Loucy (cell line): ENCODE results near the gene NAV2.

Source experiments
- H2AFZ ChIP-seq: fragments of 200-600 bp; sonication (generic); 2 replicates; pipeline ENCODE4 v1.6.0; 2016; ENCODE audit warnings: antibody characterized with exemption, mild to moderate bottlenecking, low read length, moderate library complexity
- H3F3A ChIP-seq: fragments of 200-600 bp; 2 replicates; pipeline ENCODE4 v1.6.0; 2016; ENCODE audit warnings: antibody characterized with exemption, low read depth, mild to moderate bottlenecking
- H3K27me3 ChIP-seq: fragments of 200-600 bp; sonication (generic); 2 replicates; pipeline ENCODE4 v1.6.1; 2014; ENCODE audit warnings: low read length, mild to moderate bottlenecking; ENCODE audit not compliant: insufficient read depth, poor library complexity, severe bottlenecking
- H3K36me3 ChIP-seq: fragments of 200-600 bp; sonication (generic); 2 replicates; pipeline ENCODE4 v1.6.1; 2016; ENCODE audit warnings: low read length; ENCODE audit not compliant: insufficient read depth
- H3K4me1 ChIP-seq: fragments of 200-600 bp; sonication (generic); 2 replicates; pipeline ENCODE4 v1.5.1; 2014; ENCODE audit warnings: low read length, mild to moderate bottlenecking; ENCODE audit not compliant: insufficient read depth, poor library complexity, severe bottlenecking
- H3K4me2 ChIP-seq: fragments of 200-600 bp; sonication (generic); 2 replicates; pipeline ENCODE4 v1.6.0; 2014; ENCODE audit warnings: antibody characterized with exemption, low read length, low read depth, mild to moderate bottlenecking; ENCODE audit not compliant: poor library complexity, severe bottlenecking
- H3K4me3 ChIP-seq: fragments of 200-600 bp; sonication (generic); 2 replicates; pipeline ENCODE4 v1.5.1; 2014; ENCODE audit warnings: low read length, mild to moderate bottlenecking, mixed read lengths; ENCODE audit not compliant: poor library complexity, severe bottlenecking
- H3K79me2 ChIP-seq: fragments of 200-600 bp; sonication (generic); 2 replicates; pipeline ENCODE4 v1.6.1; 2014; ENCODE audit warnings: low read length; ENCODE audit not compliant: insufficient read depth
- H3K9ac ChIP-seq: fragments of 200-600 bp; sonication (generic); 2 replicates; pipeline ENCODE4 v1.6.0; 2014; ENCODE audit warnings: mild to moderate bottlenecking, low read depth, low read length, moderate library complexity; ENCODE audit not compliant: poor library complexity, severe bottlenecking
- H3K9me2 ChIP-seq: fragments of 200-600 bp; sonication (generic); replicated peaks from 2 replicates; pipeline ENCODE4 v1.6.1; 2016; ENCODE audit warnings: low read depth, low read length, mixed read lengths
- H3K9me3 ChIP-seq: fragments of 200-600 bp; sonication (generic); 2 replicates; pipeline ENCODE4 v1.6.1; 2014; ENCODE audit warnings: mild to moderate bottlenecking, antibody characterized with exemption, low read length, low read depth; ENCODE audit not compliant: insufficient read depth
- H4K20me1 ChIP-seq: fragments of 200-600 bp; sonication (generic); 2 replicates; pipeline ENCODE4 v1.6.0; 2014; ENCODE audit warnings: antibody characterized with exemption, low read length, mild to moderate bottlenecking; ENCODE audit not compliant: insufficient read depth, poor library complexity, severe bottlenecking
- EZH2phosphoT487 ChIP-seq: fragments of 200-600 bp; IDR thresholded peaks from 2 replicates; pipeline ENCODE4 v1.6.1; 2018; ENCODE audit warnings: antibody characterized with exemption, mild to moderate bottlenecking, moderate library complexity, borderline replicate concordance
- TF ChIP-seq, protein P1 (sequence below): fragments of 200-600 bp; sonication (generic); conservative IDR thresholded peaks from 2 replicates; pipeline ENCODE4 v1.5.1; 2014; ENCODE audit warnings: mild to moderate bottlenecking, antibody characterized with exemption, low read length

NAV2 gene

DNA sequence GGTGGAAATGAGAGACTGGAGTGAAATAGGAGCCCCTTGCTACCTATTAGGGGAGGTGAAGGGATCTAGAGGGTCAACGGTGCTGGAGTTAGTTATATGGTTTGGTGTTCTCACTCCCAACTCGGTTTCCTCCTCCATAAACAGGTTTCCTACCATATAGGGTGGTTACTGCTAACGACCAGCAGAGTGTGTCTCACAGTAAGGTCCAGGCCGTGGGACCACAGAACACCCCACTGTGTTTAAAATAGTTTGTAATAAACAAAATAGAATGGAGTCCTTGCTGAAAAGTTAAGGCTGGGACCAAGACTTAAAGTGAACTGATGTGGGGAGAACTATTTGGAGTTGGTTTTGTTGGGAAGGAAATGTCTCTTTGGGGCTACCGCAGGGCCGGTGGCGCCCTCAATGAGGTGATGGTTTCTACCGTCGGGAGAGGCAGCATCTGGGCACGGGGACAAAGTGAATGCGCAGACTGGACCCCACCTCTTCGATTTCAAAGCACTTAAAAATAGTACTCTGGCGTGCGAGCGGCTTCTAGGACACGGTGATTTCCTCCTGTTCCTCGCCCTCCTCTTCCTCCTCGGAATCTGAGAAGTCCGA lies 443.1 kb downstream of the NAV2 start:
- TF ChIP-seq EZH2phosphoT487: no peak
- TF ChIP-seq, protein P1, sequence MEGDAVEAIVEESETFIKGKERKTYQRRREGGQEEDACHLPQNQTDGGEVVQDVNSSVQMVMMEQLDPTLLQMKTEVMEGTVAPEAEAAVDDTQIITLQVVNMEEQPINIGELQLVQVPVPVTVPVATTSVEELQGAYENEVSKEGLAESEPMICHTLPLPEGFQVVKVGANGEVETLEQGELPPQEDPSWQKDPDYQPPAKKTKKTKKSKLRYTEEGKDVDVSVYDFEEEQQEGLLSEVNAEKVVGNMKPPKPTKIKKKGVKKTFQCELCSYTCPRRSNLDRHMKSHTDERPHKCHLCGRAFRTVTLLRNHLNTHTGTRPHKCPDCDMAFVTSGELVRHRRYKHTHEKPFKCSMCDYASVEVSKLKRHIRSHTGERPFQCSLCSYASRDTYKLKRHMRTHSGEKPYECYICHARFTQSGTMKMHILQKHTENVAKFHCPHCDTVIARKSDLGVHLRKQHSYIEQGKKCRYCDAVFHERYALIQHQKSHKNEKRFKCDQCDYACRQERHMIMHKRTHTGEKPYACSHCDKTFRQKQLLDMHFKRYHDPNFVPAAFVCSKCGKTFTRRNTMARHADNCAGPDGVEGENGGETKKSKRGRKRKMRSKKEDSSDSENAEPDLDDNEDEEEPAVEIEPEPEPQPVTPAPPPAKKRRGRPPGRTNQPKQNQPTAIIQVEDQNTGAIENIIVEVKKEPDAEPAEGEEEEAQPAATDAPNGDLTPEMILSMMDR: no peak
- H3K9me3 ChIP-seq: no peaks in the 10 kb centered on the region
- H3K9ac ChIP-seq: no peak overlapping the region
- H4K20me1 ChIP-seq: no peaks in the 10 kb centered on the region
- no peaks in the 10 kb centered on the region for H3K79me2 ChIP-seq
- no peak overlapping the region for H2AFZ ChIP-seq
- H3K27me3 ChIP-seq: no peaks in the 10 kb centered on the region
- no peak overlapping the region for H3K4me3 ChIP-seq
- H3K36me3 ChIP-seq: no peaks in the 10 kb centered on the region
- no peak overlapping the region for H3K4me2 ChIP-seq
- no peaks in the 10 kb centered on the region for H3K9me2 ChIP-seq
- H3F3A ChIP-seq: no peaks in the 10 kb centered on the region
- no peaks in the 10 kb centered on the region for H3K4me1 ChIP-seq

DNA sequence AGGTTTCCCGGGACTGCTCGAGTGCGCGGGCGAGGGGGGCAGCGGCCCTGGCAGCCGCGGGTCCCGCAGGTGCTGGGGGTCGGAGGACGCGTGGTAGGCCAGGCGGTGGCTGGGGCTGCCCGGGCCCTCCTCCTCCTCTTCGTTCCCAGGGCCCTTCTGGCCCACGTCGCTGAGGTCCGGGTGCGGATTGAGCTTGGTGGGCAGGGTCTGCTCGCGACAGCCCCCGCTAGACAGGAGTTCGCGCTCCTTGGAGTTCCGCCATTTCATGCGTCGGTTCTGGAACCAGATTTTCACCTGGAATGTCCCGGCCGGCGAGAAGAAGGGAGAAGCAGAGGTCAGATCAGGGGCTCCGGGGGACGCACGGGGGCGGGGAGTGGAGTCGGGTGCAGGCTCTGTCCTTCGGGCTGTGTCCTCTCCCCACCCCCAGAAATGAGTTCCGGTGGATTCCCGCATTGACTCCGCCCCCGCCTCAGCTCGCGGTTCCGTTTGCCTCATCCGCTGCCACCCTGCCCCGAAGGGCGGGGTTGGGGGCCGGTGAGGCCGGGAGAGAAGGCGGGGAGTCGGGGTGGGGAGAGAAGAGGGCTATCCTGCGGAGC lies 443.7 kb downstream of the NAV2 start:
- Histone ChIP-seq H3K36me3 (no peaks in the 10 kb centered on the region), H3K9me3 (no peaks in the 10 kb centered on the region), H3K4me3 (no peak overlapping the region), H3K79me2 (no peaks in the 10 kb centered on the region), H3K4me1 (no peaks in the 10 kb centered on the region), H3K9ac (no peak overlapping the region), H3K27me3 (no peaks in the 10 kb centered on the region), H3K4me2 (no peak overlapping the region), H3K9me2 (no peaks in the 10 kb centered on the region), H2AFZ (no peak overlapping the region), H3F3A (no peaks in the 10 kb centered on the region), H4K20me1 (no peaks in the 10 kb centered on the region)
- TF ChIP-seq, protein P1: no peak
- no peak for TF ChIP-seq EZH2phosphoT487

DNA sequence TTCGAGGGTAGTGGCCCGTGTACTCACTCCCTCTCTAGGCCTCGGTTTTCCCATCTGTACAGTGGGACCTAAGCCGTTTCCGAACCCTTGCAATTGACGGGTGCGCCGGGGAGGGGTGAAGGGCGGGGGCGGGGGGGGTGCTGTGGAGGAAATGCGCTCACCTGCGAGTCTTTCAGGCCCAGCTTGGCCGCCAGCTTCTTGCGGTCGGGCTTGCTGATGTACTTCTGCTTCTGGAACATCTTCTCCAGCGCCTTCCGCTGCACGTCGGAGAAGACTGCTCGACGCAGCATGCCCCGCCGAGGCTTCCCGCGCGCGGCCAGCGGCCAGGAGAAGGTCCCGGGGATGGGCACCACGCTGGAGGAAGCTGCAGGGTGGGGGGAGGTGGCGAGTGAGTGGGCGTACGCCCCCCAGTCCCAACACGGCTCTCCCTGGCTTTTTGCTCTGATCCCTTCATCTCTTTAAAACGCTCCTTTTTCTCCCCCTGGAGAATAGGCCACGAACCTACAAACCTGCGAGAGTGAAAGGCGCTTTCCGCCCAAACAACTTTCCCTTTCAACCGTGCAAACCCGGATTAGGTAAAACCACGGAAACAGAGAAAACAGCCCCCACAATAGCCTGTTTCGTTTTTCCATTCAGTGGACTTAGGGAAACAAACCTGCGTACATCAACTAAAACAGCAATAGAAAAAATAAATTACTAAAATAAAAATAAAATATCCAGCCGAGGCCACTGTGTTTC lies 444.4 kb downstream of the NAV2 start:
- Histone ChIP-seq H2AFZ (no peak overlapping the region), H3F3A (no peaks in the 10 kb centered on the region), H3K79me2 (no peaks in the 10 kb centered on the region), H4K20me1 (no peaks in the 10 kb centered on the region), H3K9ac (no peak overlapping the region), H3K4me1 (no peaks in the 10 kb centered on the region), H3K9me2 (no peaks in the 10 kb centered on the region), H3K27me3 (no peaks in the 10 kb centered on the region), H3K9me3 (no peaks in the 10 kb centered on the region), H3K36me3 (no peaks in the 10 kb centered on the region), H3K4me3 (no peak overlapping the region), H3K4me2 (no peak overlapping the region)
- TF ChIP-seq EZH2phosphoT487: no peak
- TF ChIP-seq, protein P1: no peak
